Measurements from ENCODE around the gene CMPK2. TPM values are rescaled to one million over a fixed set of nuclear protein-coding genes. Genes with fewer than 3 reads are reported as not detected.

Gene CMPK2
- total and polyA plus RNA-seq, 10 of the 15 experiments (the other 5 are each of a cell fraction or from before 2014, with no cell fraction given), result 0.50 to 5.6 (median 3.2) TPM

- no peak for TF ChIP-seq EP300 (IDR thresholded peaks at IDR 0.05; ENCODE audit: borderline replicate concordance in 1 of 2, control insufficient read depth in 1 of 2, low read depth in 2 of 2, low read length in 2 of 2)
Observed at GRCh38 chr2:6832596-6833299, 33.0 kb downstream of the CMPK2 start (continued).

GRCh38 chr2:6831229-6831628 lies 34.5 kb downstream of the CMPK2 start:
- no peaks in the 10 kb centered on the region for H3K79me2 ChIP-seq (ENCODE audit: control insufficient read depth, insufficient read depth, low read length)

More at GRCh38 chr2:6831229-6831628, 34.5 kb downstream of the CMPK2 start:
- H3K4me2 ChIP-seq (ENCODE audit: control insufficient read depth, insufficient read depth), result no peak overlapping the region
- no peak overlapping the region for H3K9ac ChIP-seq (ENCODE audit: control insufficient read depth, insufficient read depth, low read length)
- FAIRE-seq (no peak), DNase-seq (ENCODE audit: low read depth, low spot score) (no peak), ATAC-seq (no peak)
- TF ChIP-seq, protein P1, sequence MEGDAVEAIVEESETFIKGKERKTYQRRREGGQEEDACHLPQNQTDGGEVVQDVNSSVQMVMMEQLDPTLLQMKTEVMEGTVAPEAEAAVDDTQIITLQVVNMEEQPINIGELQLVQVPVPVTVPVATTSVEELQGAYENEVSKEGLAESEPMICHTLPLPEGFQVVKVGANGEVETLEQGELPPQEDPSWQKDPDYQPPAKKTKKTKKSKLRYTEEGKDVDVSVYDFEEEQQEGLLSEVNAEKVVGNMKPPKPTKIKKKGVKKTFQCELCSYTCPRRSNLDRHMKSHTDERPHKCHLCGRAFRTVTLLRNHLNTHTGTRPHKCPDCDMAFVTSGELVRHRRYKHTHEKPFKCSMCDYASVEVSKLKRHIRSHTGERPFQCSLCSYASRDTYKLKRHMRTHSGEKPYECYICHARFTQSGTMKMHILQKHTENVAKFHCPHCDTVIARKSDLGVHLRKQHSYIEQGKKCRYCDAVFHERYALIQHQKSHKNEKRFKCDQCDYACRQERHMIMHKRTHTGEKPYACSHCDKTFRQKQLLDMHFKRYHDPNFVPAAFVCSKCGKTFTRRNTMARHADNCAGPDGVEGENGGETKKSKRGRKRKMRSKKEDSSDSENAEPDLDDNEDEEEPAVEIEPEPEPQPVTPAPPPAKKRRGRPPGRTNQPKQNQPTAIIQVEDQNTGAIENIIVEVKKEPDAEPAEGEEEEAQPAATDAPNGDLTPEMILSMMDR (IDR thresholded peaks at IDR 0.05 in 2 of 3, conservative IDR thresholded peaks at IDR 0.05 in 1 of 3; ENCODE audit: control insufficient read depth in 2 of 3, extremely low read depth in 1 of 3, insufficient read depth in 1 of 3, low read depth in 3 of 3, low read length in 3 of 3), result no peak
- TF ChIP-seq RB1 (IDR thresholded peaks at IDR 0.05; ENCODE audit: borderline replicate concordance), result no peak
- TF ChIP-seq TAF1 (IDR thresholded peaks at IDR 0.05; ENCODE audit: borderline replicate concordance, low read depth, low read length), result no peak
- no peak for TF ChIP-seq NFIC (IDR thresholded peaks at IDR 0.05; ENCODE audit: low read depth, low read length)
- TF ChIP-seq, protein P2, sequence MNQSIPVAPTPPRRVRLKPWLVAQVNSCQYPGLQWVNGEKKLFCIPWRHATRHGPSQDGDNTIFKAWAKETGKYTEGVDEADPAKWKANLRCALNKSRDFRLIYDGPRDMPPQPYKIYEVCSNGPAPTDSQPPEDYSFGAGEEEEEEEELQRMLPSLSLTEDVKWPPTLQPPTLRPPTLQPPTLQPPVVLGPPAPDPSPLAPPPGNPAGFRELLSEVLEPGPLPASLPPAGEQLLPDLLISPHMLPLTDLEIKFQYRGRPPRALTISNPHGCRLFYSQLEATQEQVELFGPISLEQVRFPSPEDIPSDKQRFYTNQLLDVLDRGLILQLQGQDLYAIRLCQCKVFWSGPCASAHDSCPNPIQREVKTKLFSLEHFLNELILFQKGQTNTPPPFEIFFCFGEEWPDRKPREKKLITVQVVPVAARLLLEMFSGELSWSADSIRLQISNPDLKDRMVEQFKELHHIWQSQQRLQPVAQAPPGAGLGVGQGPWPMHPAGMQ (IDR thresholded peaks at IDR 0.05; ENCODE audit: borderline replicate concordance), result no peak
- TF ChIP-seq HDGF (IDR thresholded peaks at IDR 0.05), result no peak
- no peak for TF ChIP-seq MTA3 (IDR thresholded peaks at IDR 0.05; ENCODE audit: borderline replicate concordance, low read length)
- H3K4me1 ChIP-seq (ENCODE audit: control insufficient read depth, insufficient read depth, low read length), result no peaks in the 10 kb centered on the region
- peaks cover 2% of the 10 kb centered on the region for H3K9me3 ChIP-seq (replicated peaks; ENCODE audit: control insufficient read depth, insufficient read depth, low read length)
- no peak overlapping the region for H2AFZ ChIP-seq (ENCODE audit: control insufficient read depth, low read depth, low read length)
- intact Hi-C loops (cut with micrococcal nuclease; ENCODE audit: unreplicated experiment), result no loop called here
- ChIA-PET CTCF (interaction anchor here (0.6 to 1.2 kb wide), 2 partner anchors 11 to 17 kb away, joined by 3 read pairs; no protein-coding TSS in a partner anchor), RAD21 (ENCODE audit: unreplicated experiment) (no interaction called here), POLR2A (no interaction called here), SMC1A (ENCODE audit: uncharacterized antibody, unreplicated experiment) (no interaction called here)
- no peaks in the 10 kb centered on the region for H3K27me3 ChIP-seq (replicated peaks in 1 of 2; ENCODE audit: control insufficient read depth in 2 of 2, insufficient read depth in 2 of 2, low read length in 1 of 2)
- in situ Hi-C loops (cut with MboI), result no loop called here
- H3K27ac ChIP-seq (ENCODE audit: control insufficient read depth, insufficient read depth), result no peak overlapping the region
- 38% methylated on average over 1 of the region's 1 CpG for WGBS (ENCODE audit: insufficient coverage, insufficient replicate concordance, low lambda C conversion rate, missing lambda C conversion rate)
- H3K36me3 ChIP-seq (ENCODE audit: control insufficient read depth in 2 of 2, insufficient read depth in 2 of 2, low read length in 1 of 2), result no peaks in the 10 kb centered on the region
- no peaks in the 10 kb centered on the region for H4K20me1 ChIP-seq (ENCODE audit: control insufficient read depth, insufficient read depth)
- no TSS peak for BruUV-seq (replicated peaks)
- H3K4me3 ChIP-seq, result no peak overlapping the region

Measured in GM12878 (cell line).